Hematopoietic multipotent progenitor cell treated with erythropoietin and hydrocortisone succinate and interleukin-3 and kit ligand, for 15 days (in vitro differentiated cells): ENCODE measurements around the gene GAN.

Experiments used
- DNase-seq: peaks from one replicate; pipeline ENCODE4 v3.0.0-alpha.2; 2015; ENCODE audit warnings: low spot score

Gene GAN

DNA sequence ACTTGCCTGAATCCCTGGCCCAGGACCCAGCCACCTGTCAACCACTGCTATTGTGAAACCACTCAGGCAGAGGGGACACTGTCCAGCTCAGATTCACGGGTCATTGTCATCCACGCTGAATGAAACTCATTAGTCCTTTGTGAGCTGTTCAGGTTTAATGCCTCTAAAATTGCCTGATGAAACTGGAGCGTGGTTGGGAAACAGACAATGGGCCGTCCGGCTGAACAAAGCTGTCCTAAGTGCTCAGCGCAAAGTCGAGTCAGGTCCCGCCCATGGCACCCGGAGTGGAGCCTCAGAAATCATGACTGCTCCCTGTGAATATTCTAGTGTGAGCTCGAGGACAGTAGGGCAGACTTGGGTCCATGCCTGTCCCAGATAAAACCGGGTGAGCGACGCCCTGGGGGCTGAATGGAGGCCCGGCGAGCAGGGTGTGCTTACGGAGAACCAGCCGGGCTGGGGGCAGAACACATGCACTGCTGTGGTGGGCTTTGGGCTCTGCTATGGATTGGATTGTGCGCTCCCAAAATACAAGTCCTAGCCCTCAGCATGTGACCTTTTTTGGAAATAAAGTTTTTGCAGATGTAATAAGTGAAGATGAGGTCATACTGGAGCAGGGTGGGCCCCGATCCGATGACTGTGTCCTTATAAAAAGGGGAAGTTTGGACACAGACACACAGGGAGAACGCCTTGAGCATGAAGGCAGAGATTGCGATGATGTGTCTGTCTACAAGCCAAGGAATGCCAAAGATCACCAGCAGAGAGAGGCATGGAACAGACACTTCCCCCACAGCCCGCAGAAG lies 117.0 kb downstream of the GAN start:
- no peak for DNase-seq

DNA sequence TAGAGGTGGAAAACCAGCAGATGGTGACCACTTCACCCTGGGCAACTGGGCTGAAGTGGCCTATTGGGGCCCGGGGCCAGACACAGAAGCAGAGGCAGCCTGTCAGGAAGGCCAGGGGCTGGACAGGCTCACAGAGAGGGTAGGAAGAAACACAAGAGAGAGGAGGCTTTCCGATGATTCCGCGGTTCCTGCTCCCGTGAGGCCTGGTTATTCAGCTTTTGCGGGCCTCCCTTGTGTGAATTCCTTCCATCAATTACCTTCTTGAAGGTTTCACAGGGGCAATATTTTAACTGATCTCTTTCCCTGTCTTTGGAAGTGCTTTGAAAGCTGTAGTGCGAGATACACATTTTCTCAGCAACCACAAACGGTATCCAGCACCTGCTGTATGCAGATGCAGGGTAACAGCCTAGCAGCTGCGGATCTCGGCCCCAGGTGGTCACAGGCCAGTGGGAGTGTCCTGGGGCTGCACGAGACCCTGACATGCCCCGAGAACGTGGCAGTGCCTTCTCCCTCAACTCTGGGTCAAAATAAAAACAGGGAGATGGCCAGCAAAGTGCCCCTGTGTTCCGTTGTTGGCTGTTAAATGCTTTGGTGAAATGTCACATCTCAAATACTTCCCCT lies 118.3 kb downstream of the GAN start:
- no peak for DNase-seq

- DNase-seq: no peak
Measured at GRCh38 chr16:81435103-81435502, 120.3 kb downstream of the GAN start.

GRCh38 chr16:81435567-81435966 lies 120.8 kb downstream of the GAN start:
- no peak for DNase-seq

GRCh38 chr16:81436386-81436785 lies 121.6 kb downstream of the GAN start:
- DNase-seq: no peak

DNA sequence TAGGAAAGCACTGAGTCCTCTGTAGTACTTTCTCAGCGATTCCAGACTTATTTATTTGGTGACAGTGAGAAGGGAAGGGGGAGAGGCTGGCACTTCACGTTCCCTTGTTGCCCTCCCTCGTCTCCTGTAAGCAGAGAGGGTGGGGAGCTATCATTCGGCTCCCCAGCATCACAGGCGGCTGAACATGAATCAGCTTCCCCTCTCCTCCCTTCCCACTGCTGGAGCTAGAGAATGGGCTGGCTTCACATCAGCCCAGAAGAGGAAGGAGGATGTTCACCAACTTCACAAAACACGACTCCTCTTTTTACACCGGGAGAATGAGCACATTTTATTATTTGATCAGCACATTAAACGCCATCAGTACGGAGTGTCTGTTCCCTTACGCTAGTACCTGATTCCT lies 123.1 kb downstream of the GAN start:
- no peak for DNase-seq
